Activated naive CD8-positive, alpha-beta T cell treated with anti-CD3 and anti-CD28 coated beads, Interleukin-2, amount 50 U/mL, for 24 hours (primary cell): Measurements from ENCODE around the gene TMCO4.

Experiments
- ATAC-seq: fragments of 150-1000 bp; cut with Tn5 transposase; one replicate; pipeline ENCODE4 v1.10.0; 2021
- DNase-seq: peaks from one replicate; pipeline ENCODE4 v3.0.0; 2021
- H3K27ac Mint-ChIP-seq: one replicate; pipeline ENCODE4 v1.8.0; 2021; ENCODE audit warnings: mild to moderate bottlenecking, mixed read lengths
- H3K27me3 Mint-ChIP-seq: one replicate; pipeline ENCODE4 v1.8.0; 2021; ENCODE audit warnings: mixed read lengths
- H3K36me3 Mint-ChIP-seq: one replicate; pipeline ENCODE4 v1.8.0; 2021; ENCODE audit warnings: low read depth, mixed read lengths
- H3K4me1 Mint-ChIP-seq: one replicate; pipeline ENCODE4 v1.8.0; 2021; ENCODE audit warnings: mixed read lengths
- H3K4me3 Mint-ChIP-seq: one replicate; pipeline ENCODE4 v1.8.0; 2021; ENCODE audit warnings: mild to moderate bottlenecking, moderate library complexity, mixed read lengths
- H3K9me3 Mint-ChIP-seq: one replicate; pipeline ENCODE4 v1.8.0; 2021; ENCODE audit warnings: mixed read lengths

The TMCO4 gene

DNA sequence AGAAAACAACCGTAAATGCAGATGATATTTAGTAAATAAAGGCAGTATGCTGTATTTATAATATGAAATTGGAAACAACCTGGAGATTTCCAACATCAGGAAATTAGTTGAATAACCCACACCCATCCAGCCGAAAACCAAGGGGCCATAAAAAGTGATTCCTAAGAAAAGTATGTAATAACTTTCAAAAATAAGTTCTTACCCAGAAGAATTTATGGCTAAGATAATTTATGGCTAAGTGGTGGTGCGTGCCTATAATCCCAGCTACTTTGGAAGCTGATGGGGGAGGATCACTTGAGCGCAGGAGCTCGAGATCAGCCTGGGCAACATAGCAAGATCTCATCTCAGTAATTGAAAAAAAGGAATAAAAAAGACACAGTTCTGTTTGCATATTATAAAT lies 43.2 kb downstream of the TMCO4 start:
- no peak for ATAC-seq
- peaks cover 10% of the 10 kb centered on the region for H3K36me3 Mint-ChIP-seq
- H3K27ac Mint-ChIP-seq, result no peak overlapping the region

DNA sequence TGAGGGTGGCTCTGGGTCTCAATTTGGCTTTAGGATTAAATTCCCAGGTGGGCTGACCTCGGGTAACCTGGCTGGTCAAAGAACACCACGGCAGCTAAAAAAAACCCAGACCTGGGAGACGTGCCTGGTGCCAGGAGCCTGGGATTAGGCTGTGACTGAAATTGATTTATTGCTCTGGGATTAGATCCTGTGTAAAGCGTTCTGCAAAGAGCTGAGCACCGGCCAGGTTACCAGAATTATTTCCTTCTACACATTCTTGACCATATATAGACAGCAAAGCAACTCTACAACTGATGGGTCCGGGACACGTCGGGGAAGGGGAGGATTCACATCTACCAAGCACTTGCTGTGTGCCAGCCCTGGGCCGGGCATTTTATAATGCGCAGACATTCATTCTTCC lies 45.2 kb downstream of the TMCO4 start:
- no peaks in the 10 kb centered on the region for H3K9me3 Mint-ChIP-seq
- peaks cover 21% of the 10 kb centered on the region for H3K36me3 Mint-ChIP-seq
- ATAC-seq, result no peak
- no peak overlapping the region for H3K27ac Mint-ChIP-seq
- no peak for DNase-seq
- no peaks in the 10 kb centered on the region for H3K4me1 Mint-ChIP-seq
- no peak overlapping the region for H3K4me3 Mint-ChIP-seq
- no peaks in the 10 kb centered on the region for H3K27me3 Mint-ChIP-seq

More for the DNA sequence above, 43.2 kb downstream of the TMCO4 start:
- Mint-ChIP-seq H3K9me3 (no peaks in the 10 kb centered on the region), H3K4me1 (no peaks in the 10 kb centered on the region), H3K27me3 (no peaks in the 10 kb centered on the region), H3K4me3 (no peak overlapping the region)
- DNase-seq, result no peak

GRCh38 chr1:19752083-19752696 lies 47.5 kb downstream of the TMCO4 start:
- H3K27me3 Mint-ChIP-seq, result no peaks in the 10 kb centered on the region
- DNase-seq (no peak), ATAC-seq (no peak)
- no peaks in the 10 kb centered on the region for H3K4me1 Mint-ChIP-seq
- no peak overlapping the region for H3K4me3 Mint-ChIP-seq
- H3K27ac Mint-ChIP-seq, result no peak overlapping the region
- no peaks in the 10 kb centered on the region for H3K9me3 Mint-ChIP-seq
- H3K36me3 Mint-ChIP-seq, result peaks cover 20% of the 10 kb centered on the region

DNA sequence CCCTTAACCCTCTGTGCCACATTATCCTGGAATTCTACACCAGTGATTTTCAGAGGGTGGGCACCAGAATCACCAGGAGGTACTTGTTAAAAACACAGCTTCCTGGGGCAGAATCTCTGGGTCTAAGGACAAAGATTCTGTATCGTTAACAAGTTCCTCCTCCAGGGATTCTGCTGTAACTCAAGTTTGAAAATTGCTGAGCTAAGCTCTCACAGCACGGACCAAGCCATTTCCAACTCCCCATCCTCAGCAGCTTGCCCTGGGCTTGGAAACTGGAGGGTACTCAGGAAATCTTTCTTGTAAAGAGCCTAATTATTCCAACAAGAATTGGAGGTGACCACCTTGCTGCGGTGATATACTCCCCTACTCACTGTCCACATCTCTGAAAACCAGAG lies 48.8 kb downstream of the TMCO4 start:
- Mint-ChIP-seq H3K4me1 (no peaks in the 10 kb centered on the region), H3K4me3 (no peak overlapping the region), H3K27me3 (no peaks in the 10 kb centered on the region), H3K27ac (no peak overlapping the region), H3K9me3 (no peaks in the 10 kb centered on the region), H3K36me3 (peaks cover 20% of the 10 kb centered on the region)
- ATAC-seq (no peak), DNase-seq (no peak)

GRCh38 chr1:19750101-19750881 lies 49.4 kb downstream of the TMCO4 start:
- ATAC-seq (no peak), DNase-seq (no peak)
- Mint-ChIP-seq H3K9me3 (no peaks in the 10 kb centered on the region), H3K36me3 (peaks cover 20% of the 10 kb centered on the region), H3K27me3 (no peaks in the 10 kb centered on the region), H3K4me1 (no peaks in the 10 kb centered on the region), H3K27ac (peak overlapping the region; percentile 16), H3K4me3 (no peak overlapping the region)

GRCh38 chr1:19749685-19750084 lies 50.0 kb downstream of the TMCO4 start:
- no peaks in the 10 kb centered on the region for H3K4me1 Mint-ChIP-seq
- peaks cover 20% of the 10 kb centered on the region for H3K36me3 Mint-ChIP-seq
- H3K4me3 Mint-ChIP-seq, result no peak overlapping the region
- no peaks in the 10 kb centered on the region for H3K27me3 Mint-ChIP-seq
- H3K9me3 Mint-ChIP-seq, result no peaks in the 10 kb centered on the region
- no peak overlapping the region for H3K27ac Mint-ChIP-seq
- DNase-seq (no peak), ATAC-seq (no peak)

GRCh38 chr1:19747761-19748160 lies 52.0 kb downstream of the TMCO4 start:
- Mint-ChIP-seq H3K36me3 (peaks cover 25% of the 10 kb centered on the region), H3K9me3 (no peaks in the 10 kb centered on the region), H3K27me3 (no peaks in the 10 kb centered on the region), H3K27ac (no peak overlapping the region), H3K4me1 (no peaks in the 10 kb centered on the region), H3K4me3 (no peak overlapping the region)
- DNase-seq, result no peak
- ATAC-seq, result no peak

DNA sequence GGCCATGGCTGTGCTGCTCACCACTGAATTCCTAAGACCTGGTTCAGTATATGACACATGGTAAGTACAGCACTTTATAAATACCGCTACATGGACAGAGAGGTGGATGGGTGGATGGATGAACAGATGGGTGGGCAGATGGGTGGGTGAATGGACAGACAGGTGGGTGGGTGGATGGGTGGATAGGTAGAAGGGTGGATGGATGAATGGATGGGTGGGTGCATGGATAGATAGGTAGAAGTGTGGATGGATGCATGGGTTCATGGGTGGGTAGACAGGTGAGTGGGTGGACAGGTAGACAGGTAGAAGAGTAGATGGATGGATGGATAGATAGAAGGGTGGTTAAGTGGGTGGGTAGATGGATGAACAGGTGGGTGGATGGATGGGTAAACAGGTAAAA lies 54.8 kb downstream of the TMCO4 start:
- no peaks in the 10 kb centered on the region for H3K4me1 Mint-ChIP-seq
- no peak overlapping the region for H3K27ac Mint-ChIP-seq
- peaks cover 15% of the 10 kb centered on the region for H3K36me3 Mint-ChIP-seq
- no peak for DNase-seq
- H3K9me3 Mint-ChIP-seq, result no peaks in the 10 kb centered on the region
- H3K4me3 Mint-ChIP-seq, result no peak overlapping the region
- no peak for ATAC-seq
- no peaks in the 10 kb centered on the region for H3K27me3 Mint-ChIP-seq

- Mint-ChIP-seq H3K27ac (no peak overlapping the region), H3K36me3 (peaks cover 15% of the 10 kb centered on the region), H3K4me1 (no peaks in the 10 kb centered on the region), H3K4me3 (no peak overlapping the region), H3K9me3 (no peaks in the 10 kb centered on the region), H3K27me3 (no peaks in the 10 kb centered on the region)
- DNase-seq (no peak), ATAC-seq (no peak)
Measured at GRCh38 chr1:19744335-19744743, 55.4 kb downstream of the TMCO4 start.

DNA sequence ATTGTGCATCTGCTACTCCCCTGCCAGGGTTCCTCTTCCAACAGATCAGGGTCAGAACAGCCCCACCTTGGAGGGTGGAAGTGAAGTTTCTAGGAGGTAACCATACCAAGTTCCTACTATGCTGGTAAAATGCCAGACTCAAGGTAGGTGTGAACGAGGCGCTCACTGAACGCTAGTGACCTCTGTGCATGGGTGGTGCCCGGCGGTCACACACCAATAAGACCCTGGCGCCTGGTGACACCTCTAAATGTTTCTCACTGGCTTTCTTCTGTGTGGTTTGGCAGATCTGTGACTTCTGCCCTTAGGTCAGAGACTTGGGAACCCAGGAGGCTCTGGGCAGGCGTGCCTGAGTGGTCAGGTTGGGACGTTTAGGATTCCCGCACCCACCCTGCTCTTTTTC lies 55.9 kb downstream of the TMCO4 start:
- Mint-ChIP-seq H3K4me3 (no peak overlapping the region), H3K36me3 (peaks cover 20% of the 10 kb centered on the region), H3K4me1 (no peaks in the 10 kb centered on the region), H3K27ac (no peak overlapping the region), H3K27me3 (no peaks in the 10 kb centered on the region), H3K9me3 (peaks cover 4% of the 10 kb centered on the region)
- no peak for DNase-seq
- ATAC-seq, result no peak

- Mint-ChIP-seq H3K27me3 (no peaks in the 10 kb centered on the region), H3K4me1 (no peaks in the 10 kb centered on the region), H3K27ac (no peak overlapping the region), H3K4me3 (no peak overlapping the region), H3K36me3 (peaks cover 22% of the 10 kb centered on the region), H3K9me3 (peaks cover 4% of the 10 kb centered on the region)
- ATAC-seq (no peak), DNase-seq (no peak)
Measured at GRCh38 chr1:19743180-19743579, 56.5 kb downstream of the TMCO4 start.

- no peak overlapping the region for H3K27ac Mint-ChIP-seq
- peaks cover 4% of the 10 kb centered on the region for H3K9me3 Mint-ChIP-seq
- no peaks in the 10 kb centered on the region for H3K27me3 Mint-ChIP-seq
- no peak for DNase-seq
- no peaks in the 10 kb centered on the region for H3K4me1 Mint-ChIP-seq
- no peak for ATAC-seq
- no peak overlapping the region for H3K4me3 Mint-ChIP-seq
- H3K36me3 Mint-ChIP-seq, result peaks cover 22% of the 10 kb centered on the region
Measured at GRCh38 chr1:19739628-19740027, 60.1 kb downstream of the TMCO4 start.

DNA sequence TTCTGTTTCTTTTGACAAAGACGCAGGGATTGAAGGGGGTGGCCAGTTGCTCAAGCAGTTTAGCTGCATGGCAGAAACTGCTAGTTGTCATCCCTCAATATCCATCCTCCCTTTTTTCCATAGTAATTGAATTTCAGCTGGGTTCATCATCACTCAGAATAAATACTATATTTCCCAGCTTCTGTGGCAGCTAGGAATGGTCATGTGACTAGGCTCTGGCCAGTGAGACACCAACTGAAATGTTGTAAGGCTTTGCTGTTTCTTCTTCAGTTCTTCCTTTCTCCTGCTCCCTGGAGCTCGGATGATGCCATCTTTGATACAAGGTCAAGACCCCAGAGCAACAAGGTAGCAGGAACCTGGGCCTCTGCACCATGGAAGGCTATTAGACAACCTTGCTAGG lies 61.0 kb downstream of the TMCO4 start:
- no peaks in the 10 kb centered on the region for H3K4me1 Mint-ChIP-seq
- ATAC-seq, result no peak
- H3K27me3 Mint-ChIP-seq, result no peaks in the 10 kb centered on the region
- no peak overlapping the region for H3K27ac Mint-ChIP-seq
- H3K36me3 Mint-ChIP-seq, result peaks cover 22% of the 10 kb centered on the region
- peaks cover 4% of the 10 kb centered on the region for H3K9me3 Mint-ChIP-seq
- DNase-seq, result no peak
- no peak overlapping the region for H3K4me3 Mint-ChIP-seq

DNA sequence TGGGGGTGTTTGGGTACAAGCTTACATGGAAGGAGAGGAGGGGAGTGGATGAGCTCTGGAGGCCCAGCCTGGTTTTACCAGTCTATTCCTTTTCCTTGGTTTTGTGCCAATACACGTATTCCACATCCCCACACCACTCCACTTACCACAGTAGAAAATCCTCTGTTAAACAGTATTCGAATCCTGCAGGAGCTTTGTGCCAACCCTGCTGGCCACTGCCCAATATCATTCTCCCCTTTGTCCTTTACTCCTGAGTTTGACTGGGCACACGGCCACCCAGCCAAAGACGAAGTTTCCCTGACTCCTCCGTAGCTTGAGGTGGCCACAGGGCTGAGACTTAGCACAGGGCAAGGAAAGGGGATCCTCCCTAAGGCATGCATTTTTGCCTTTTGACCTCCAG lies 61.6 kb downstream of the TMCO4 start:
- DNase-seq, result no peak
- no peak overlapping the region for H3K27ac Mint-ChIP-seq
- no peaks in the 10 kb centered on the region for H3K4me1 Mint-ChIP-seq
- ATAC-seq, result no peak
- peaks cover 4% of the 10 kb centered on the region for H3K9me3 Mint-ChIP-seq
- peaks cover 19% of the 10 kb centered on the region for H3K36me3 Mint-ChIP-seq
- H3K4me3 Mint-ChIP-seq, result no peak overlapping the region
- H3K27me3 Mint-ChIP-seq, result no peaks in the 10 kb centered on the region

DNA sequence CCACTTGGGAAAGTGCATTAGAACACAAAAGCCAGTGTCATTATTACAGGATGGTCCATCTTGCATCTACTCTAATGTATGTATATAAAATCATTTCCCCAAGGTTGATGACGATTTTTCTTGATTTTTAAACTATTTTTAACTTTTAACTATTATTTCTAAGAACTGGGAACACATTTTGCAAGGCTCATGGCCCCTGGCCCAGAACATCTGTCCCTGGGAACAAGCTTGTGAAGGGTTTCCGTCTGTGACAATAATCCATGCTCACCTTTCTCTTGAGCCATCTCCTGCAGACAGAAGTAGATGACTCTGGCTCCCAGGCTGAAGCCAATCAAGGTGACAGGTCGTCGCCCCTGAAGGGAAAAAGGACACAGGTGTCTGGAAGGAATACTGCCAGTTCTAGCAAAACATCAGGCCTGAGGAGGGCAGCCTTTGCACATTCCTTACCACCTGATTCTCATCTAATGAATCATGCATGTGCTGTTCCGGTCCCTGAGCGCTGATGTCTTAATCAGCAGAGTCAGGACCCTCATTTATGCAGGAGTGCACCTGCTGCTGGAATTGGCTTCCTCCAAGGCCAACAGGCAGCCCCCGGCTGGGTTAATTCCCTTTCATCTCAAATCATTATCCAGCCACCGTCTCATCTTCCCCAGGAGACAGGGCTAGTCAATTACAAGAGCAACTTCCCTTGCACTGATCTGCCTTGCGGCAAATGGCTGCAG lies 62.5 kb downstream of the TMCO4 start:
- no peaks in the 10 kb centered on the region for H3K4me1 Mint-ChIP-seq
- peaks cover 19% of the 10 kb centered on the region for H3K36me3 Mint-ChIP-seq
- ATAC-seq (no peak), DNase-seq (no peak)
- peaks cover 4% of the 10 kb centered on the region for H3K9me3 Mint-ChIP-seq
- H3K27ac Mint-ChIP-seq, result no peak overlapping the region
- no peak overlapping the region for H3K4me3 Mint-ChIP-seq
- no peaks in the 10 kb centered on the region for H3K27me3 Mint-ChIP-seq
